HG02981 (cell line): ENCODE data around the gene LAMTOR2.

Experiments used
- ATAC-seq: cut with Tn5 transposase; IDR thresholded peaks from one replicate; pipeline ENCODE4 v1.9.1; 2021; ENCODE audit warnings: mild to moderate bottlenecking, moderate library complexity; ENCODE audit not compliant: unreplicated experiment

Gene LAMTOR2

DNA sequence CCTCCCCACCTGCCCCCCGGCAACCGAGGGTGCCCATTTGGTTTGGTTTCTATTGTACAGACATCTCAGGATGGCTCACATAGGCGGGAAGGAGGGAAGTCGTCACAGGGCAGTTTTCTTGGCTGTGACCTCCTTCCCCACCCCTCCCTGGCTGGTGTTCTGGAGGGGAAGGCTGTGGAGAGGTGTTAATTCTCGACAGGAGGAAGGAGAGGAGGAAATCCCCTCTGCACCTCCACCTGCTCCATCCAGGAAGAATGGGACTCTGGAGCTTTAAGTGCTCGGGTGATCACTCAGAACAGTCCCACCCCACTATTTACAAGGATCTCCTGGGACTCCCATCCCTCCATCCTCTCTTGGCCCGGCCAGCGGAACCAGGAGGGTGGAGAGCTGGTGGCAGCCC is 20.1 kb downstream of the LAMTOR2 start:
- ATAC-seq = no peak

DNA sequence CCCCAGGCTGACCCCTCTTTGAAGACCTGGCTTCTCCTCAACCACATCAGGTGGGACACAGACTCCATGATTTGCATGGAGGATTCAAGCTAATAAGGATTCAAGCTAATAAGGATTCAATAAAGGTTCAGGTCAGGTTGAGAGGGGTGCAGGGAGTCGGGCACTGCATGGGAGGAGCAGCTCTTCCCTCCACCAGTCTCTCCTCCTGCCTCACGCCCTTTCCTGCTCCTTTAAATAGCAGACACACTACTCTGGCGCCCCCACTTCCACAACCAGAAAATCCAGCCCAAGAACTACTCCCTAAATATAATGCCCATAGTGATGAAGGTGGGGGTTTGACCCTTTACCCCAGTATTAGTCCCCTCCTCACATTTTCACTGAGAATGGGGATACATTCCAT is 20.6 kb downstream of the LAMTOR2 start:
- no peak for ATAC-seq

DNA sequence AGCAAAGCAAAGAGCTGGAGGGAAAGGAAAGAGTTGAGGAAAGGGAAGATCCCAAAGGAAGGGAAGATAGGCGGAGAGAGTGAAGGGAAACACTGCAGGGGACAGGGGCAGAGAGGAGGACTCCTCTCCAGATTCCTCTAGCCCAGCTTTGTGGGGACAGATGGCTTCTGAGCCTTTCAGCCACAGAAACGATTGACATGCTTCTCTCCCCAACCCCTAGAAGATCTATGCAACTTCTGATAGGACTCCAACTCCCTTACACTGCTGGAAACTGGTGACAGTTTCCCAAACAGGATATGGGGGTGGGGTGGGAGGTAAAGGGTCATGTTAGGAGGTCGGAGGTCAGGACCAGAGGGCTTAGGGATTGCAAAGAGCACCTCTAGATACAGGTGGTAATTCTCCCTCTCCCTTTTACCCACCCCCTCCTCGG is 21.2 kb downstream of the LAMTOR2 start:
- ATAC-seq = no peak

DNA sequence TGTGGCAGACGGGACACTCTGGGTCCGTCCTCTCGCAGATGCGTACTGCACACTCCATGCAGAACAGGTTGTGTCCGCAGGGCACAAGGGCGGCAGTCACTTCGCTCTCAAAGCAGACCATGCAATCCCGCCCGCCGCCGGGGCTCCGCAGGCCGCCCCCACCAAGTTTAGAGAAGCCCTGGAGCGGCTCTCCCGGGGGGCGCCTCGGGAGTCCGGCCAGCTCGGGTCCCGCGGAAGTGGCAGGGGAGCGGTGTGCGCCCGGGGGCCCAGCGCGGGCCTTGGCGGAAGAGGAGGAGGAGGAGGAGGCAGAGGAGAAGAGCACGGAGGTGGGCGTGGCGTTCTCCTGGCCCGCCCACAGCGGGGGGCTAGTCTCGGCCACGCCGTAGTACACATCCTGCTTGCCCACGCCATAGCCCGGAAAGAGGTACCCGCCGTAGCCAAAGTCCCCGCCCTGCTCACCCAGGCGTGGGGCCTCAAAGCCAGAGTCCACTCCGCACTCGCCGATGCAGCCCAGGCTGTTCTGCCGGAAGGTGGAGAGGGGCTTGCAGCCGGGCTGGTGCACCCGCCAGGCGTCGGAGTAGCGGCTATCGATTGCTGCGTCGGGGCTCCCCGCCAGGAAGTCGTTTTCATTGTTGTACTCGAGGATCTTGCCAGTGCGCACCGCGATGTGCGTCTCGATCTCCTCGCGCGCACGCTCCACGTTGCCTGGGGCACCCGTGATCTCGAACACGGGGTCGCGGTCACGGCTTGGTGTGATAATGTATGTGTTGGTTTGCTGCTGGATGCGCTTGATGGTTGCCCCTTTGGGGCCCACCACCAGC is 22.2 kb downstream of the LAMTOR2 start:
- ATAC-seq = no peak

DNA sequence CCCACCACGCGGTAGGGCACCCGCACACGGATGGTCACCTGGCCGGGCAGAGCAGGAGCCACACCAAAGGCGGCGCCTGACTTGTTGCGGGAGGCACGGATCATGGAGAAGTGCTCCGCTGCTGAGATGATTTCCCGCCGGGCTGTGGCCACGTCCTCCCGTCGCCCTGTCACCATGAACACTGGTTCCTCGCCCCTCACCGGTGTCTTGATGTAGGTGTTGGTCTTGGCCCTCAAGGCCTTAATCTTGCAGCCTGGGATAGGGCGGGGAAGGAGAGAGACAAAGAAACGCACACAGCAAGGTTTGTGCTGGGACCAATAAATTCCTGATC is 22.8 kb downstream of the LAMTOR2 start:
- ATAC-seq = no peak

DNA sequence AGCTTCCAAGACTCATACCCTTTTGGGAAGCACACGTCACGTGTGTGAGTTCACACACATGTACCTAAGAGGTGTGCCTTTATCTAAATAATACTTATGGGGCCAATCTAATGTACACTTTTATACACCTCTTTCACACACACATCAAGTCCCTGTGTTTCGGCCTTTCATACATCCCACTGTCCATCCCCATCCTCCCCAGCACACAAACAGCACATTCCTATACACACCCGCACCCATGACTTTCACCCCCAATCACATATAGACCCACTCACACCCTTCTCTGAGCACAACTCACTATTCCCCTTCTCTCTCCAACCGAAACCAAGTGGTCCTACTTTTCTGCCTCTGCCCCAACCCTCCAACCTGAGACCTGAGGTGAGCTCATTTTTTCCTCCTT is 24.1 kb downstream of the LAMTOR2 start:
- no peak for ATAC-seq

DNA sequence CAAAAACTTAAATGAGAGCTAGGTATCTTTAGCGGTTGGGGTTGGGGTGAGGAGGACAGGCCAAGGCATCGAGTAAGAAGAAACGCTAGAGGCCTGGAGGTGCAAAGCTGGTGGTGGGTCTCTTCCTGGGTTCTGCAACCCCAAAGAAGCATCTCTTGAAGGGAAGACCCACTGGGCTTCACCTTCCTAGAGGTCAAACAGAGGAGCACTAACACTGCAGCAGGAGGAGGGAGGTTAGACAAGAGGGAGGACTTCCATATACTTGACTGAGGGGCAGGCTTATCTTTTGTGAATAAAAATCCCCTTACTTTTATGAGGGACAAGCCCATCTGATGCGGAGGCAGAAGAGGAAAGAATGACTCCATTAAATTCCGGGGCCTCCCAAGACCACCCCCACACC is 25.2 kb downstream of the LAMTOR2 start:
- no peak for ATAC-seq

DNA sequence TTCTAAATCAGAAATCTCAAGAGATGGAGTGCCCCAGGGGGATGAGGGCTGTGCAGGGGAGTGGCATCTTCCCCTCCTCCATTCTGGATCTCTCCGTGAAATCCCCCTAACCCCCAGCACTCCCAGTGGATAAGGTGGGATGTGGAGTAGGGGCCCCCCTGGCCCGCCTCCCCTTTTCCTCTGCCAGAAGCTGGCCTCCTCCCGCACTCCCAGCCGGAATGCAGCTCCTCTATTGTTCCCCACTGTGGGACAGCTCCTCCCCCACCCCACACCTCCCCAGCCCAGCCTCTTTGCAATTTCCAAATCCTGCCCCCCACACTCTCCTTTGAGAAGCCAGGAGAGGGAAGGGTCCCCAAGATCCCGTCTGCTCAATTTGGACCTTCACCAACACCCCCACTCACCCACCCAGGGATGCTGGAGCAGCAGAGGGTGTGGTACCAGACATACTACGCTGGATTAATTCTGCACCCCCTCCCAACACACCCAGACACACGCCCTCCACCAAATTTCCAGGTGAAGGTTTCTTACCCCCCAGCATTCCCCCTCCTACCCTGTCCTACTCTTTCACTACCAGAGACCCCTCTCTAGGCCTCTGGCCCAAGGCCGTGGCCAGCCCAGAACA is 25.8 kb downstream of the LAMTOR2 start:
- no peak for ATAC-seq

DNA sequence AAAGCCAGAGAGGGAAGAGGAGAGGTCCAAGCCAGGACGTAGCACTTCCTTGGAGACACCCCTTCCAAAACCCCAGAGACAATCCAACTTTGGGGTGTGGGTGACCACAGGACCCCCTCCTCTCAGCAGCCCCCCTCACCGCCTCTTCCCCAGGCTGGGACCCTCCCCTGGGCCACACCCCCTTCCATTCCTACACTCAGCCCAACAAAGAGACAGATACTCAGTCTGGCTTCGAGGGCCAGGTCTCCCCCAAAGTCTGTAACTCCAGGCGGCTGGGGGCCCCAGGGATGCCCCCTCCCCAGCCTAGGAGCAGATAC is 26.2 kb downstream of the LAMTOR2 start:
- ATAC-seq = no peak

DNA sequence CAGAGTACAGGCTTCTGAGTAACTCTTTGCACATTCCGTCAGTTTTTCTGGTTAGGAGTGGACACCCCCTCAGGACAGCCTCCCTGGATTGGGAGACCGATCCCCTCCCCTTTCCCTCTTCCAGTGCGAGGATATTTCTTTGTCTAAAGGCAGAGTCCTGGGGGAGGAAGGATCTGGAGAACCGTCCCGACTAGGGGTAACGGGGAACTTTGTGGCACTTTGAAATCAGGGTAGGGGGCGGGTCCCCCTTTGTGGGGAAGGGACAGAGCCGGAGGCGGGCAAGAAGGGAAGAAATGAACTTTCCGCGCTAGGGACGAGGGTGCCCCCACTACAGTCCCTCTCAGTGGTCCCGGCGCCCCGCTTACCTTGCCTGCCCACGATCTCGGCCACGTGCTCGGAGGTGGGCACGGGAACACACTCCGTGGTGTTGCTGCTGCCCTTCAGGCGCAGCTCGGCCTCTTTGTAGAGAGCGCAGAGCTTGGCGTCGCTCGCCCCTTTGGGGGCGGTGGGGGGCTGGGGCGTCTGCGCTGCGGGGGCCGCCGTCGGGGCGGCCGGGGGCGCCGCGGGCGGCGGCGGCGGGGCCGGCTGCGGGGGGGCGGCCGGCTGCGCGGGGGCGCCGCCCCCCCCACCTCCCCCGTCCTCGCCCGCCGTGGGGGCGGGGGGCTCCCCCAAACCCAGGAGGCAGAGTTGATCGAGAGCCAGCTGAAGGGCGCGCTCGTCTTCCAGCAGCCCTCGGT is 26.8 kb downstream of the LAMTOR2 start:
- ATAC-seq = no peak

DNA sequence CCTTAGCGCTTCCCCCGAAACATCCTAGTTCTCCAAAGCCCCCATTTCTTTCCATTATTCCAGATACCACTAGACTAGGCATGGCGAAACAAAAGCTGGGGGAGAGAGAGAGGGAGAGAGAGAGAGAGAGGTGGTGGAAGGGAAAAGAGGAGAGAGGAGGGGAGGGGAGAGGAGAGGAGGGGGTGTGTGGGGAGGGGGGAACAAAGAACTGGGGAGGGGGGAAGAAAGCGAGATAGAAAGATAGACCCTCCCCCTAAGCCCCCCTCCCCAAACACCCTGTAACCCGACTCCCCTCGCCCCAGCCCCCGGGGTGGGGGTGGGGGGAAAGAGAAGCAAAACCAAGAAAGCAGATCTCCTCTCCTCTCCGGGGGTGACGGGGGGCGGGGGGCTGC is 27.3 kb downstream of the LAMTOR2 start:
- no peak for ATAC-seq

DNA sequence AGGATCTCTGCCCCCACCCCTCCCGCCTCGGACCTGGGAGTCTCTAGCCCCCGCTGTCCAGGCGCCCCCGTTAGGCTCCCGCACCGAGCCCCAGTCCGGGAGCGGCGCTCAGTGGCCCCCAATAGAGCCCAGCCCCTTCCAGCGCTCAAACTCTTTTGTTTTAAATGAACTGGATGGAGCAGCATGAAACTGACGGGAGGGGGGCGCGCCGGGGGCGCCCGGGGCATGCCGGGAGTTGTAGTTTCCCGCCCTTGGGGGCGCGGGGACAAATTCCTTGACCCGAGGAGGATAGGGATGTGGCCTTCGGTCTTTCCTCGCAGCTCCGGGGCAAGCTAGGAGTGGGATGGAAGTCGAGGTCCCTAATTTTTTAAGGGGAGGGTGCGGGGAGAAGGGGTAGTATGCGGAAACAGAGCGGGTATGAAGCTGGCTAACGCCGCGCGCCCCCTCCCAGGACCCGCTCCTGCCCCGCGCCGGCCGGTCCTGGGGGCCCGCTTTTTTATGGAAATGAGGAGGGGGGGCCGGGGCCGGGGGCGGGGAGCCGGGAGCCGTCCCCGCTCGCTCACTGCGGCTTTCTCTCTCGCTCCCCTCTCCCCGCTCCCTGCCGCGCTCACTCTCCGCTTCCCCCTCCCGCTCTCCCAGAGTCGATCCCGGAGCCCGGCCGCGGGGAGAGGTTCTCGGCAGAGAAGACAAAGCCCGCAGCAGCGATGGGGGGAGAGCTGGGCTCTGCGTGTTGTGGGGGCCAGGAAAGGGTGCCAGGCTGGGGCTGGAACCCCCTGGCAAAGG is 27.9 kb downstream of the LAMTOR2 start, which contains the start of gene MEX3A:
MEX3A (minus strand) TSS at position 157 of the 783 bp plus-strand sequence. CDS start 467 bp downstream, outside the sequence.
- ATAC-seq = no peak

DNA sequence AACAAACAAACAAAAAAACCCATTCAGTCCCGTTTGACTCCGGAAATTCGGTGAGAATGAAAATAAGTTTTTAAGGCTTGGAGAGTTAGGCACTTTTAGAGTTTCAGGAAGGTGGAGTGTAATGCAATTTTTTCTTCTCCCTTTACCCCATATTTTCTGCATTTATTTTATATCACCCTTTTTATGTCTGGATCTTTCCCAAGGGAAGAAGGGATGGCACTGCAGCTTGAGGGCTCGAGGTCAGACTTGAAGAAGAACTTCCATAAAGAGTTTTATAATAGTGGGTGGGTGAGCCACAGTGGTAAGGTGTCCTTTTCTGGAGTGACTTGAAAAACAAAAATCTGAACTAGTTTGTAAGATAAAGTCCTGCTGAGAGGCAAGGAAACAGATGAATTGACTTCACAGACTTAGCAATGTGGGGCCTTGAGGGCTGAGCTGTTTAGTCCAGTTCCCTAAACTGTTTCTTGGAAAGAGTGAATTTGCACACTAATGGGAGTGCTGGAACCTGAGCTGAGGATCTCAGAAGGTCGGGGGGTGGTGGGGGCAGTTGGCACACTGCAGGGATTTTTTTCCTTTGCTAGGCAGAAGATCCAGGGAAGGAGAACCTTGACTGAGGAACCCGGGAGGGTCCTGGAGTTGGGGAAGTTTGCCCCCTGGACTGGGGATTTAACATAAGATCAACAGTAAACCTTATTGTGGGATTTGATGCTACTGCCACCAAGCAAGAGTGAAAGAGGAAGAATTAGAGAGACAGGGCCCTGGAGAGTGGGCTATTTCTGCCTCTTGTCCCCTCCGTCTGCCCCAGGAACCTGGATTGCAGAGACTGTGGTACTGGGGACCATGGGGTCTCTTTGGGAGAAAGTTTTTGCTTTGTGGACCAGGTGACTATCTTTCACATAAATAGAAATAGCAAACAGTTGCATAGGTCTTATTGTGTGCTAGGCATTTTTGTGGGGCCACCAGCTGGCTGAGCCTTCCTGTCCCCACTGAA is 29.5 kb downstream of the LAMTOR2 start:
- no peak for ATAC-seq

DNA sequence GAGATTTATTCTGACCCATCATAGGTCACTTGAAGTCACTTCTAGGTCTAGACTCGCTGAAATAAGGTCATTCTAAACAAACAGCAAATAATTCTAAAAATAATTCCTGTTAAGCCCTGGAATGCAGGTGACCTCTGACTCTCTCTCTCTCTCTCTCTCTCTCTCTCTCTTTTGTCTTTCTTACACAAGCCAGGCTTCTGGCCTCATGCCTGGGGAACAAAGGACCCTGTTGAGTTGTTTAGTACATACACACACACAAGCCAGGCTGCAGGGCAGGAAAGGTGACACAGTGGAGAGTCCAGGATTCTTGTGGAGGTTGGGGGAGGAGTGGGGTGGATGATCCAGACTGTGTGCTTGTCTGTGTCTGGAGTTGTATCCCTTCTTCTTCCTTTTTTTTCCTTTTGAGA is 31.7 kb downstream of the LAMTOR2 start:
- no peak for ATAC-seq

DNA sequence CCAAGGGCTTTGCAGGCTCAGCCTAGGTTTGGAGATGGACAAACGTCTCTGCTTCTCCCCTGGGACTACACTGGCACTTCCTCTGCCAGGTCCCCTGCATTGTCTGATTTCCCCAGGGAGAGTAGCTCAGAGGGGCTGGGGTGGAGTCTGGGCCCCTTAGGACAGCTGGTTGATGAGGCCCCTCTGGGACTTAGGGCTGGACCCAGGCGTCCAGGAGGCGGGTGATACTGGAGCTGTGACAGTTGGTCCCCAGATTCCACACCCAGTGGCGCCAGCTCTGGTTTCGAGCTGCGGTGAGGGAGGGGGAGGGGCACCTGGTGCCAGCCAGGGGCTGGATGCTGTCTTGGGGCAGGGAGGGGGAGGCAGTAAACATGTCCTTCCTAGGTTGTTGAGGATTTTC is 35.1 kb downstream of the LAMTOR2 start:
- no peak for ATAC-seq

DNA sequence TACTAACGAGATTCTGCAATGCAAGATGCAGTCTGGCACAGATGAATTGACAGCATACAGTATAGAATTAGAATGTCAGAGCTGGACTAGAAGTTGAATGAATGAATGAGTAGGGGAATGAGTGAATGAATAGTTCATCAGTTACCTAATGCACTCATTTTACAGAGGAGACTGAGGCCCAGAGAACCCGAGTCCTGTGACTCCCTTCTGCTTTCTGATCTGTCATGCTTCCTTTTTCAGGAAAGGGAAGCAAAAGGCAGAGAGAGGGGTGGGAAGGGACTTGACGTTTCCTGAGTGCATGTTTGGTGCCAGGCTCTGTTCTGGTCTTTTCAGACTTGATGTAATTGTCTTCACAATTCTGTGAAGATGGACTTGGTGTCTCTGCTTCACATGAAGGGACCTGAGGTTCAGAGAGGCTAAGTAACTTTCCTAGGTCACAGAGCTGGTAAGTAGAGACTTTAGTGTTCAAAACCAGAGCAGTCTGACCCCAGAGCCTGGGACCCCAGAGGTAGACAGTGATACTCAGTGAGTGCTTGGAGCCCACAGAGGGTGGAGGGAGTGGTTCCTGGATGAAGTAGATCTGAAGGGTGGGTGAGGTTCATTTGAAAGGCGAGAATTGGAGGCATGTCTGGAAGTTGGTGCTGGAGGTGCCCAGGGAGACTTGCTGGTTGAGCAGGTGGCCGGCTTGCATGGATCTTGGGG is 35.7 kb downstream of the LAMTOR2 start:
- no peak for ATAC-seq

DNA sequence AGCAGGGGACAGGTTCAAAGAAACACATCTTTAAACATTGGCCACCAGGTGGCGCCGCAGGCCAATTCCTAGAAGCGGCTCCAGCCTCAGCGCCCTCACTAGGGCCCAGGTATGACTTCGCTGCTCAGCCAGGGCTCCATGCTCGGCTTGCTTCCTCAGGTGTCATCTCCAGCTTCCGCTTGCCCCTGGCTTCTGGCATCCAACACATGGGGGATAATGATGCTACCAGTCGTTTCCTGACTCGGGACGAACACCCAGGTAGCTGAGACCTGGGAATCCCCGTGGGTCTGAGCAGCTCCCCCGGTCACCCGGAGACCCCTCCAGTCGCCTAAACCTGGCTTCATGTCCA is 36.2 kb downstream of the LAMTOR2 start:
- no peak for ATAC-seq

DNA sequence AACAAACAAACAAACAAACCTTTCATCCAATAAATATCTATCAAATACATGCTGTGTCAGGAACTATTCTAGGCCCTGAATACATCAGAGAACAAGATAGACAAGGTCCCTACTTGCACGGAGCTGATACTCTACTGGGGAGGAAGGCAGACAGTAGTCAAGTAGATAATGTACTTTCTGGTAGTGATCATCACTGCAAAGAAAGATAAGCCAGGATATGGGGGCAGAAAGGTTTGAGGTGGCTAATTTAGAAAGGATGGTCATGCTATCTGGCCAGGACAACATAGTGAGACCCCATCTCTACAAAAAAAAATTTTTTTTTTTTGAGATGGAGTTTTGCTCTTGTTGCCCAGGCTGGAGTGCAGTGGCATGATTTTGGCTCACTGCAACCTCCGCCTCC is 37.0 kb downstream of the LAMTOR2 start:
- no peak for ATAC-seq

DNA sequence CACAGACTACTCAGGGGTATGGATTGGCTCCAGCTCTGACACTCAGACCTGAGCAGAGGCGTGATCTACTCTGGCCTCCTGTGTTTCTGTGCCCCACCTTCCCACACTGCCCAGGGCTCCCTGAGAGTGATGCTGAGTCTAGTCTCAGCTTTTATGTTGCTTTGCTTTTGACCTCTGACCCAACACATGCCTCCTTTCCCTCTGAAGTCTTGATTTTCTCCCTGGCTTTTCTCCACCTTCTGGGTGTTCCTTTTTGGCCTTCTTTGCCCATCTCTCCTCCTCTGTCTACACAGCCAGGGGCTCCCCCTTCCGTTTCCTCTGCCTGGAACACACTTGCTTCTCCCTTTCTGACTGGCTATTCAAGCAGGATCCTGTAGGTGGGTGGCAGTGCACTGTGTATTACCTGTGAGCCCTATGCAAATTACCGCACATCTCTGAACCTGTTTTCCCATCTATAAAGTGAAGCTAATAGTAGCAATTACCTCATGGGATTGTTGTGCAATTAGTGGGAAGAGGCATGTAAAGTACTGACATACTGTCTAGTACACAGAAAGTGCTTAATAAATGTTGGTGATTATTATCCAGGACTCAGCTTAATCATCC is 41.4 kb downstream of the LAMTOR2 start:
- ATAC-seq = no peak
